GM11168 (cell line): ENCODE data around the gene STX8.

Experiments used
- in situ Hi-C: fragments of 300-500 bp; cut with MboI; formaldehyde crosslinking; loops from one replicate; pipeline ENCODE4 v1.12.0; 2022; ENCODE audit warnings: low sequenced_read_pairs; ENCODE audit not compliant: unreplicated experiment

STX8 gene

DNA sequence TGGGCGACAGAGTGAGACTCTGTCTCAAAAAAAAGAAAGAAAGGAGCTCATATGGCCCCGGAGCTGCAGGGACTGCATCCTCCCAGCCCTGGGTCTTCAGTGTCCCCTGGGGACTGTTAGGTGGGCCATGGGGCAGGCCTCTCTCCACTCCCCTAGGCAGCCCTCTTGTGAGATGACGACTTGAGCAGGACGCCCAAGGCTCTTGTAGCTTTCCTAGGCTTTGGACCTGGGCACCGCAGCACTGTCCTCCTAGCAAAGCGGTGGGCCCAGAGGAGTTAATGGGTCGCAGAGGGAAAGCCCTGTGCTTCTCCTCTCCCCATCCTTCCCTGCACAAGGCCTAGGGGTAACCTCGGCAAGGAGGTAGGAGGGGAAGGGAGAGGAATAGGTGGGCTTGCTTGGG lies 352.1 kb downstream of the STX8 start:
- in situ Hi-C loops = no loop called here

DNA sequence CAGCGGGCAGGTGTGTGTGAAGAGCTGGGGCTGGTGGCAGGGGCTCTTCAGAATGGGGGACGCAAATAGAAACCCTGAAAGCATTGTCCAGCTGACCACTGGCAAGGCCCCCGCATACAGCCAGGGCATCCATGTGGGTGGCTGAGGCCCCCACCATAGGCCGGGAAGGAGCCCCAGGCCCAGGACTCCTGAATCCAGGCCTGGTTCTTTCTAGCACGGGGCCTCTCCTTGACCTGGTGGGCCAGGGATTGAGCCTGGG lies 353.8 kb downstream of the STX8 start:
- in situ Hi-C loops = no loop called here

DNA sequence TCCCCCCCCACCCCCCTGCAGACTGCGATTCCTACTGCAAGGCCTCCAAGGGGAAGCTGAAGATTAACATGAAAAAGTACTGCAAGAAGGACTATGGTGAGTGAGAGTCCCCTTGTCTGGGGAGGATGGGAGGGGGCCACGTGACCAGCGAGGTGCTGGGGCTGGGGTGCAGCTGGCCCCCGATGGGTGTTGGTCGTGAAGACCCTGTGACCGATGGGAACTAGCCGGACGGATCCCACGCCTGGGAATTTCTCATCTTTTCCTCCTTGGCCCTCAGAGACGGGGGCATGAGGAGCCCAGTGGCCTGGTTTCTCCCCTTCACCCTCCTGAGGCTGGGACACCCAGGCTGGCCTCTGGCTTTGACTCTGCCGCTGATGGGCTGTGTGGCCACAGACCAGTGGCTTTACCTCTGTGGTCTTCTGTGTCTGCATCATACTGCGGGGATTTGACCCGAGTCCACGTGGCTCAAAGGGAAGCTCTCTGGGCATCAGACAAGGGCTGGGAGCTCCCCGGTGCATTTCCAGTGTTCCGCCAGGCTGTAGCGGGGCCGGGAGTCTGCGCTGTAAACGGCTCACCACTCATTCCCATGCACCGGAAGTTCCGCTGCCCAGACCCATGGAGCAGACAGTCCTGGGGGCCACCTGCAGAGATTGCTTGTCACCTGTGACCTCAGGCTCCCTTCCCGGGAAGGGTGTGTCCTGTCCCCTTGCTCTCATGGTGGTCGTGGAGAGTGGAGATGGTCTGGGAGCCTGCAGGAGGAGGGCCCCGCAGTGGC lies 354.3 kb downstream of the STX8 start:
- in situ Hi-C loops = no loop called here

DNA sequence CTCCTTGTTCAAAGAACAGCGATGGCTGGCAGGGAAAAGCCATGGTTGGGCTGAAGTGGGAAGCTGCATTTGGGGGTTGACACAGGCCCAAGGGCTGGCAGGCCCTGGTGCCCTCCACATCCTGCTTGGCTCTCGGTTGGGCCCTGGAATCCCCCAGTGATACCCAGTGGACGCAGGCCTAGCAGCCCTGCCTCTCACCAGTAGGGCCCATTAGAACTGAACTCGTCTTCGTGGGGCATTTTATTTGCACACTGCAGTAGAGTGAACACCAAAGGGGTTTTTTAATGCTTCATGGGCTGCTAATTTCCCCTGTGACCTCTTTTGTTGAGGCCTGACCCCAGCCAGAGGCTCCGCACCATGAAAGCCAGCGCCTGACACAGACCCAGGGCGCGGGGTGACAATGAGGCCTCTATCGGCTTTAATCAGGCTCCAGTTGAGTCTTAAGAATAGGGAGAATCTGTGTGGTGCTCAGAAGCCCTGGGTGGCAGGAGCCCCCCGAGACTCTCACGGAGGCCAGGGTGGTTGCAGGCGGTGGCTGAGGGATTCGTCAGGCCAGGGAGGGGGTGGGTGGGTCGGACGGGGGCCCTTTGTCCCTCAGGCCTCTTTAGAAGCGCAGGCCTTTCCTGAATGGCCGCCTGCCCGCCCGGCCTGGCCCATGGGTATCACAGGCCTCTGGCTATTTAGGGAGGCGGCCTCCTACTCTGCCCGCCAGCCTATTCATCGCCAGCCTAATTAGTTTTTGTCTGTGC lies 355.0 kb downstream of the STX8 start:
- in situ Hi-C loops = no loop called here

DNA sequence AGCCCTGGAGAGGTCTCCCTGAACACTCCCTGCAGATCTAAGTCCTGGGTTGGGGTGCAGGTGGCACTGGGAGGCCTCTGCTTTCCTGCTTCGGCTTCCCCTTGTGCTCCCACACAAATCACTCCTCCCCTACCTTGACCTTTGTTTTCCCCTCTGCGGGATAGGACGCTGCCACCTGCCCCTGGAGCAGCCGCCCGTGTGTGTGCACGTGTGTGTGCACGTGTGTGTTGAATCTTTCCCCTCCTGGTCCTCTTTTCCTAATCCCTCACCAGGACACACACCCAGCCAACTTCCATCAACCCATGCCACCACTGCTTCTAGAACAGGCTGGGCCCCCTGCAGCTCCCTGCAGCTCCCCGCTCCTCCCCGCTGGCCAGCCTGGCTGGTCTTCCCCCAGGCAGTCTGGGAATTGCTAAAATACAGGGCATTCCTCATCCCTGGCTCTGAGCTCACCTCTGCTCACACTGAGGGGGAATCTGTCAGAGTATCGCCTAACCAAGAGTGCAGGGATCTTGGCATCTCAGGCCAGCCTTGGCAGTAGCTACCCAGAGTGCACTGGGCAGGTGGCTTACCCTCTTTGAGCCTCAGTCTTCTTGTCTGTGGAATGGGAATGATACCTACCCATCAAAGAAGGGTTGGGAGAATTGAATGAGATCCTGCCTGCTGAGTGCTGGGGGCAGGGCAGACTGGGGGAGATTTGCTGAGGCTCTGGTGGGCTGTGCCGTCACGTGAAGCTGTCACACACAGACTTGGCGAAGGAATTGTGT lies 355.8 kb downstream of the STX8 start:
- in situ Hi-C loops = loop anchor here (5.0 kb wide), 1 partner anchor 98 kb away; no protein-coding TSS in a partner anchor

DNA sequence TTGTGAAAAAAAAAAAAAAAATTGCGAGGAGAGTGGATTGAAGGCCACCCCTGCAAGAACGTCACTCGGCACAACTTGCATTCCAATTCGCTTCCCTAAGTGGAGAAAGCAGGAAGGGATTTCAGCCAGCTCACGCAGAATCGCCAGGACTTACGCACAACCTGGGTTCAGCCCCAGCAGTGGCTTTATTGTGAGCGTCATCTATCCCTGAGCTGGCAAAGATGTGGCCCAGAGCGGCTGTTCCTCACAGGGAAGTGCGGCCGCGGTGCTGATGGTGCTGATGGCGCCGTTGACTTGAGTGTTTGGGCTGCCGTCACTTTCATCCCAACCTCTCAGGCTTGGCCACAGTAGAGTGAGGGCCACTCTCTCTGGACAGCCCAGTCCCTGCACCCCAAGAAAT lies 356.7 kb downstream of the STX8 start:
- in situ Hi-C loops = loop anchor here (5.0 kb wide), 1 partner anchor 97 kb away; no protein-coding TSS in a partner anchor

DNA sequence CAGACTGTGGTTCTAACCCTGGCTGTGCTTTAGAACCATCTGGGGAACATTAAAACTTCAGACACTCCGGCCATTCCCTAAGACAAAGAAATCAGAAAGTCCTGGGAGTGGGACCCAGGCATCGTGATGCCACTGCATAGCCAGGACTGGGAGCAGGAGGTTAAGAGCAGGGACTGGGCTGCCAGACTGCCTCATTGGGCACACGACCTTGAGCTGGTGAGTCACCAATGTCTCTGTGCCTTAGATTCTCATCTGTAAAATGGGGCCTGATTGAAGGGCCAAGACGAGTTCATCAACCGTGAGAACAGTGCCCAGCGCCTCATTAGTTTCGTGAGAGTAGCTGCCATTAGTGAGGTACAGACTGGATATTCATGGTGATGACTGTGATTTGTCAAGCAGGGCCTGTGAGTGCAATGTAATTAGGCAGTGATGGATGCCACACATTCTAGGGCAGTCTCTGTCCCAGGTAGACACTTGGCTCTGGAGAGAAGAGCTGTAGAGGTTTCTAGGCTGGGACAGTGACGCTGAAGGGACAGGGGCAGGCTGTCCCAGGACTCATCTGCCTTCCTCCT lies 357.5 kb downstream of the STX8 start:
- in situ Hi-C loops = loop anchor here (5.0 kb wide), 1 partner anchor 96 kb away; no protein-coding TSS in a partner anchor

DNA sequence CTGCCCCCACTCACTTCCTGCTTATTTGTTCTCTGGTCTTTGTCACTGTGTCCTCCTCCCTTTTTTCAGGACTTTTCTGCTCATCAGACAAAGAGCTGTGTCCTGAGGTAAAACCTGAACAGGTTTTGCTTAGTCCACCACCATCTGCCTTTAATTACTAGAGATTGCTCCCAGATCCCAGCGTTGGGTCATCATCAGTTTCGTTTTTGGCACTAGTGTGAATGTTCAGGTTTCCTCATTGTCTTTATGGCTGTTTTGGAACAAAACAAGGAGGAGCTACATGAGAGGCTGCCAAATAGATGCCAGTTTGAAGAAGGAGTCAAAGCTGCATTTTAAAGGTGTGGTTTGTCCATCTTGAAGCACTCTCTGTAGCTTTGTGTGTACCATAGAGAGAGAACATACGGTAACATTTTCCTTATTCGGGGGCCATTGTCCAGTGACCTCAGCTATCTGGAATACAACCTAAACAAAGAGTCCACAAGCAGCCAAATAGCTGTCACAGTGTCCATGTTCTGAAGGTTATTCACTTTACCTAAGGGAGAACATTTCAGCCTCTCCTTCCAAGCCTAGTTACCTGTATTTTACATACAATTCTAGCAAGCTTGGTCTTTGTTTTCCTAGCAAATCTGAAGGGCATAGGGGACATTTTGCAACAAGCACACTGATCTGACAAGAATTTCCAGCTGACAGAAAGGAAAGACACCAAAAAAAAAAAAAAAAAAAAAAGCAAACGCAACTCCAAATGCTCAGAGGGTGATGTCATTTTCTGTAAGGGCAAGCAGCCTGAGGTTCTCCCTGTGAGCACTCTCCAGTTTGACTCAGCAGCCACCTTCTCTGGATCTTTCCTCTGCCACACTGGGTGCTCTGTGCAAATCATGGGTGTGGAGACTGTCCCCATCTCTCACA lies 358.2 kb downstream of the STX8 start:
- in situ Hi-C loops = loop anchor here (5.0 kb wide), 1 partner anchor 95 kb away; no protein-coding TSS in a partner anchor

DNA sequence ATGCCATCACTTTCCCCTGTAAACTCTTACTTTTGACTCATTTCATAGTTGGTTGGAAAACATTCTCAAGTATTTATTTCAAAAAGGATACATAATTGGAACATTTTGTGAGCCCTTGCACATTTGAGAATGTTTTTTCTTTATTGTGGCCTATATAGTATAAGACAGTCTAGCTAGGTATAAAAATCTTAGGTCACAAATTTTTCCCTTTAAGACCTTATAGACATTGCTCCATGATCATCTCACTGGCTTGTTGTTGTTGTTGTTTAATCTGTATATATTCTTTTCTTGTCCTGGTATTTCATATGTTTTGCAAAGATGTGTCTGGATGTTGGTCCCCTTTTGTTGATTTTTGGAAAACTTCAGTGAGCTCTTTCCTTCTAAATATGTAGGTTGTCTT lies 360.2 kb downstream of the STX8 start:
- in situ Hi-C loops = loop anchor here (5.0 kb wide), 1 partner anchor 93 kb away; no protein-coding TSS in a partner anchor

DNA sequence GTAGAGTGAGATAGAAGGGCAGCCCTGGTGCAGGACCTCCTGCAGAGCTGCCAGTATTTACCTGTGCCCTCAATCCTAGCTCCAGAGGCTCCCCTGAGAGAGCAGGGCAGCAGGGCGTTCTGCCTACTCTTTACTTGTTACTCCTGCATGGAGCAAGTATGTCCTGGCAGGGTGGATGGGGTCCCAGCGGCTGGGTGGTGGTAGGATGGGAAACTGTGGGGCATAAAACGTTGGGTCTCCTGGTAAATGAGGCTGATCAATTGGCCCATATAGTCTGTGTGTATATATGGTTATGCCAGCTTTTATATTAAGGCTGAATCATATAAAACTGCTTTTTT lies 362.3 kb downstream of the STX8 start:
- in situ Hi-C loops = no loop called here

DNA sequence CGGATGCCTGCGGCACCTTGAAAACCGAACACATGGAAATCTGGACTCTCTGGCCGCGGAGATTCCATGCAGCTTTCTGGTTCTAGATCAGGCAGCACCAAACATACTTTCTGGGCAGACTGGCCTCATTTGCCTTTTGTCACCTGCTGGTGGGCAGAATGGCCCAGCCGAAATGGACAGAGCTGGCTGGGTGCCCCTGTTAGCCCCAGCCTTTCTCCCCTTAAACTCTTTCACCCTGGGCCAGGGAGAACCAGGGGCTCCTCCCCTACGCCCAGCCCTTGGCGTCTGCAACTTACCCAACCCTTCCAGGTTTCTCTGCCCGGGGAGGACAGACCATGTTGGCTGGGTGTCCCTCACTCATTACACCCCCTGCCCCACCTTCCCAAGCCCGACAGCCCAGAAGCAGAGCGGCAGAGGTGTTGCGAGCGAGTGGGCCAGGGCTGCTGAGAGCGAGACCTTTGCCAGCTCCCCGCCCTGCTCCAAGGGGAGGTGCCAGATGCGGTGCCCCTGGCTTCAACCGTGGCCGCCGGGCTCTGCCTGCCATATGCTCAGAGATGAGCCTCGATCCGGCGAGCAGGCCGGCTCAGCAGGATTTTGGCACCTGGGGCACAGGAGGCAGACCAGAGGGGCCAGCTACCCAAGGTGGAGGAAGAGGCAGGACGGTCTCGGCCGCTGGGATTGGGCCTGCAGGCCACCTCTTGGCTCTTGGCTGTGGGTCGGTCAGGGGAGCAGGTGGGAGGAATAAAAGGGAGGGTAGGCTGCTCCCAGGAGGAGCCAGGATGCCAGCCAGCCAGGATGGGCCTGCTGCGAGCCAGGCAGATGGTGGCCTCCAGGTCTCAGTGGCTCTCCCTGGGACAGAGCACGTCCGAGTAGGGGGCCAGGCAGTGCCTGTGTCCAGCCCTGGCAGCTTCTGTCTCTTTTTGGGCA lies 363.0 kb downstream of the STX8 start:
- in situ Hi-C loops = no loop called here

DNA sequence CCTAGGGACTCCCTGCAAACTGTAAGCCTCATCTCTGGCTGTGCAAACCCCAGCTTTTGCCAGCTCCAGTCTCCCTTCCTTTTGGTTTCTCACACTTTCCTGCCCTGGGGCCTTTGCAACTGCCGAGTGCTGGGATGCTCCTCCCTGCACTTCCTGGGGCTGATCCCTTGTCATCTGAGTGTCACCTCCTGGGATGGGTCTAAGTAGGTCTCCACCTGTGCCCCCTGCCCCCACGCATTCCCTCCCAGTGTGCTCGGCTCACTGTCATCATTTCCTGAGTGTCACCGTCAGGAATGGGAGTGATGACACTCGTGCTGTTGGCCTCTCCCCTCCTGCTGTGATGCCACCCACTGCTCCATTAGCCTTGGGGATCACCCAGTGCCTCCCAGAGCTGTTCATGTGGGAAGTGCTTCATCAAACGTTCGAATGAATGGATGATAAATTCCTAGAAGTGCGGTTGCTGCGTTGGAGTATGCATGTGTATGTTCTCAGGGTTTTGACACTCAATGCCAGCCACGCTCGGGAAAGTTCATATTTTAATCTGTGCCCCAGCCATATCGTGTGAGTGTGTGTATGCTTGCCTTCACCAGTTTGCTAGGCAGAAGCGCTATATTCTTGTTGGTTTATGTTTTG lies 364.4 kb downstream of the STX8 start:
- in situ Hi-C loops = no loop called here

DNA sequence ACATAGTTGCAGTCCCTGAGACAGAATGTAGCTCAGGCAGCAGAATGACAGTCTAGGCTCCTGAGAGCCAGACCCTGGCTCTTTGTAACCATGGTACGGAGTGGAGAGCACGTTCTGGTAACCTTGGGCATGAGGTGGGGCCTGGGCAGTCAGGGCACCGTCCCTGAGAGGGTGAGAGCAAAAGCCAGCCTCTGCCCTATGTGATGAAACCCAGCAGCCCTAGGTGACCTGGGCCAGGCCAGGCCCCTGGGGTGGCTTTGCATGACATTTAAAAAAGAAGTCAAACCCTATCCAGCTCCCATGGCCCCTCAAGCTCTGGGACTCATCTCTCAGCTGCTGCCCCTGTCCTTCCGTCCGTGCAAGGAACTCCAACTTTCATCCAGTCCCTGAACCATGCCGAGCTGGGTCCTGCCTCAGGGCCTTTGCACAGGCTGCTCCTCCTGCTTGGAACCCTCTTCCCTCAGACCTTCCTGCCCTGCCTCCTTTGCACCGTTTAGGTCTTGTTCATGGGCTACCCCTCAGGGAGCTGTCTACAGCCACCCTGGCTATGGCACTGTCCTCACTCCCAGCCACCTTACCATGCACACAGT lies 365.7 kb downstream of the STX8 start:
- in situ Hi-C loops = no loop called here

DNA sequence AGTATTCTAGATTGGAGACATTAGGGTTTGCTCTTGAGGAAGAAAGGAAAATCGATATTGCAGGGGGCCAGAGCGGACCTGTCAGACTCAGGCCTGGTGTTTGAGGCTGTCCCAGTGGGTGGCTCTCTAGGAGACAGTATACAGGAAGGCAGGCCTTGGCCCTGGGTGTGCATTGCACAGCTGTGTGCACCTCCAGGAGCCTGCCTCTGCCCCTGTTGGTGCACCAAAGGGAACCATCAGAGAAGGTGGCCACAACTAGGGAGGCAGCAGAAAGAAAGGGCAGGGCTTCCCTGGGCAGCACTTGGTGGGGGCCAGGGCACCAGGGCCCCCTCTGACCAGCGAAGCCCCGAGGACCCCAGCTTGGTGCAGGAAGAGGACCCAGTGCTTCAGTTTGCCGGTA lies 366.3 kb downstream of the STX8 start:
- in situ Hi-C loops = no loop called here

DNA sequence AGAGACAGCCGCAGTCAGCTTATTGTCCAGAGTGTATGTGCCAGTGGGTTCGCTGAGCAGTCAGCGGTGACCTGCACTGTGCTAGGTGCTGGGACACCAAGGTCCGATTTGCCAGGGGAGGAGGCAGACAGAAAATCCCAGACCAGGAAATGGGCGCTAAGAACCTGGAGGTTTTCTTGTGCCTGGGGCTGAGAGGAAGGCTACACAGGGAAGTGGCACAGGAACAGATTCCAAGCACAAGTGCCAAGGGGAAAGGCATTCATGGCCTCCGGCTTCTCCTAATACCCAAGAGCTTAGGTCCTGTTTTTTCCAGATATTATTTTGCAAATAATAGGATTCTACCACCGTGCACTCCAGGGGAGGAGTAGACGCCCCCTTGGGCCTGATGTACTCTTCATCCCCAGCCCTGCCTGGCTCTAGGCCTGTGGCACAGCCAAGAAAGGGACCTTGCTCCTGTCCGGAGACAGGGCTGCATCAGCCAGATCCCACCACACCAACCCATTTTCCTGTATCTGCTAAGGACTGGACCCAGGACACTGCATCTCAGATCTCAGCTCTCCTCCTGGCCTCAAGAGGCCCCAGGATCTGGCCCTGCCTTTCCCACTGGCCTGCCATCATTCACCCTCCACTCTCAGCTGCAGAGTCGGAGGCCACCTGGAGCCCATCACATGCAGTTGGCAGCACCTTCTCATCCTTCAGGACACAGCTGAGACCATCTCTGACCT lies 367.1 kb downstream of the STX8 start:
- in situ Hi-C loops = no loop called here

DNA sequence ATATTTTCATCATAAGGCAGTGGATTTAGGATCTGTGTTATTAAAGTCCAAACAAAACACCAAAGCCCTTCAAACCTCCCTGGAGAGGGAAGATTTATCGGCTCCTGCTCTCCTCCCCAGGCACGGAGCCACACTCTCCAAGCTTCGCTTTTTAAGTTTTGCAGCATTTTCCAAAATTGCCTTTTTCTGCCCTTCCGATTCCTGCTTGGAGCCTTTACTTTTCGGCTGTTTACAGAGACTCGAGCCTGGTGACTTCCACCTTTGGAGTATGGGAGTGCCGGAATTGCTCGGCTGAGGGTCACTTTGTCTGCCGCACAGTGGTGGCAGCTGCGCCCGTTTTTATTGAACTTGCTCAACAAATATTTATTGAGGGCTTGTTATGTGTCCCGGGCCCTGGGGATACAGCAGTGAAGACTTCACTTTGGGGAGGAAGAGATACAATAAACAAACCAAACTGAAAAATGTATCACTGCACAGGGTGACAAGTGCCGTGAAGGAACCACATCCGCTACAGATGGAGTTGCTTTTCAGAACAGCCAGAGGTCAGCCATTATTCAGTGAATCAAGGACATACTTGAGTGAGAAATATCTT lies 368.8 kb downstream of the STX8 start:
- in situ Hi-C loops = no loop called here

DNA sequence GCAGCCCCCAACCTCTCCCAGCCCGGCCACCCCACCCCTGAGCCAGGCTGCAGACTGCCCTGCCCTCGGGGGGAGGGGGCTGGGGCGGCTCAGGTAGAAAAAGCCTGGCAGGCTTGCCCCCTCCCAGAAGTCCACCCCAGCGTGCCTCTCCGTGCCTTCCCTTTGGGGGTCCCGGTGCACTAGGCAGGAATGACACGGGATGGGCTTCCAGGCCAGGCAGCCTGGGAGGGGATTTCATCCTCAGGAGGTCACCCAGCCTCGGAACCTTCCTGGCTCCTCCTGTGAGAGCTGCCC lies 369.3 kb downstream of the STX8 start:
- in situ Hi-C loops = no loop called here
